Jurkat, Clone E6-1 (cell line): Measurements from ENCODE around the gene SPECC1L.

ENCODE experiments used
- DNase-seq: peaks from one replicate; pipeline ENCODE4 v3.0.0-alpha.2; 2011; ENCODE audit warnings: low read depth, low spot score
- H3K4me3 ChIP-seq: 2 replicates; pipeline ENCODE4 v1.5.1; 2011; ENCODE audit warnings: mild to moderate bottlenecking, low read length, control low read depth, moderate library complexity

SPECC1L gene

GRCh38 chr22:24404561-24405275, 134.1 kb downstream of the SPECC1L start:
- no peak overlapping the region for H3K4me3 ChIP-seq
- no peak for DNase-seq

- no peak for DNase-seq
- no peak overlapping the region for H3K4me3 ChIP-seq
Observed at GRCh38 chr22:24405631-24406321, 135.1 kb downstream of the SPECC1L start.

GRCh38 chr22:24406322-24407277, 136.0 kb downstream of the SPECC1L start:
- no peak overlapping the region for H3K4me3 ChIP-seq
- no peak for DNase-seq

GRCh38 chr22:24407278-24407665, 136.6 kb downstream of the SPECC1L start:
- H3K4me3 ChIP-seq: no peak overlapping the region
- DNase-seq: no peak

- no peak for DNase-seq
- no peak overlapping the region for H3K4me3 ChIP-seq
Observed at GRCh38 chr22:24407884-24408283, 137.3 kb downstream of the SPECC1L start.

- no peak for DNase-seq
- no peak overlapping the region for H3K4me3 ChIP-seq
Observed at GRCh38 chr22:24408630-24409029, 138.0 kb downstream of the SPECC1L start.

GRCh38 chr22:24409707-24410106, 139.1 kb downstream of the SPECC1L start:
- DNase-seq: no peak
- no peak overlapping the region for H3K4me3 ChIP-seq

GRCh38 chr22:24410110-24410856, 139.7 kb downstream of the SPECC1L start:
- peak; percentile 55 for DNase-seq
- no peak overlapping the region for H3K4me3 ChIP-seq

GRCh38 chr22:24411256-24412004, 140.8 kb downstream of the SPECC1L start:
- no peak overlapping the region for H3K4me3 ChIP-seq

GRCh38 chr22:24412274-24412673, 141.6 kb downstream of the SPECC1L start:
- H3K4me3 ChIP-seq: no peak overlapping the region
- DNase-seq: no peak

More at GRCh38 chr22:24411256-24412004, 140.8 kb downstream of the SPECC1L start:
- no peak for DNase-seq

- no peak for DNase-seq
Observed at GRCh38 chr22:24413271-24413670, 142.6 kb downstream of the SPECC1L start.

GRCh38 chr22:24413736-24414385, 143.2 kb downstream of the SPECC1L start:
- no peak for DNase-seq

More at GRCh38 chr22:24413271-24413670, 142.6 kb downstream of the SPECC1L start:
- no peak overlapping the region for H3K4me3 ChIP-seq

GRCh38 chr22:24414523-24414922, 143.9 kb downstream of the SPECC1L start:
- no peak overlapping the region for H3K4me3 ChIP-seq
- no peak for DNase-seq

More at GRCh38 chr22:24413736-24414385, 143.2 kb downstream of the SPECC1L start:
- H3K4me3 ChIP-seq: no peak overlapping the region

- DNase-seq: no peak
- H3K4me3 ChIP-seq: no peak overlapping the region
Observed at GRCh38 chr22:24414984-24415945, 144.6 kb downstream of the SPECC1L start.

- DNase-seq: no peak
- H3K4me3 ChIP-seq: no peak overlapping the region
Observed at GRCh38 chr22:24416095-24416494, 145.5 kb downstream of the SPECC1L start.

GRCh38 chr22:24416611-24417010, 146.0 kb downstream of the SPECC1L start:
- no peak for DNase-seq
- no peak overlapping the region for H3K4me3 ChIP-seq

GRCh38 chr22:24417200-24417599, 146.6 kb downstream of the SPECC1L start:
- no peak overlapping the region for H3K4me3 ChIP-seq
- DNase-seq: no peak
